ENCODE results near the gene RAMACL.

DNA sequence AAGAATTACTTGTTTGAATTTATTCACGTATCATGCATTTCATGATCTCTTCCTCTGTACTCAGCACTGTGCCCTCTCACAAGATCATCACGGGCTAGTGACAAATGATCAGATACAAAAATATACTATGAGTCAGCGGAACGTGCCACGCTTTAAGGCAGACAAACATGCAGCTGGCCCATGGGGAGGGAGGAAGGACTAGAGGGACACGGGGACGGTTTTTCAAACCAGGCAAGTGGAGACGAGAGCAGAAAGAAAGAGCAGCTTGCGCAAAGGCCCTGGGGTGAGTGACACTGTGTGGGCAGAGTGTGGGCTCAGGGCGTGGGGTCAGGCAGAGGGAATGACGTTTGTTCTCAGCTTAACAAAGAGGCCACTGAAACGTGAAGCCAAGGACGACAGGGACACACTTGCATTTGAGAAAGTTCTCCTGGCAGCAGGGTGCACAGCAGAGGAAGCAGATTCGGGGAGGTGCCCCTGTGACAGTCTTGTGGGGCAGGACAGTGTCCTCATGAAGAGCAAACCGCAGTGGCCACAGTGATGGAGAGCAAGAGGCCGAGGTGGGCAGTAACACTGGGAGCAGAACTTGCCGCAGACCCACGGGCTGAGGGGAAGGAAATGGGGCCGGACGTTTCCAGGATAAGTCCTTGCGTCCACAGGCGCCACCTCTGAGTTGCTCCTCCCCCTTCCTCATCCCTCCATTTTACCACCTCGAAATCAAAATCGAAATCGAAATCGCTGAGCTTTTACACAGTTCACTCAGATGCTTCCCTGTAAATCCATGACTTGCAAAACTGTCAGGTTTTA lies 47.5 kb upstream of the RAMACL start:
- TF ChIP-seq RAD21 (IDR thresholded peaks at IDR 0.05; ENCODE audit: low read length) (no peak), POLR2A (IDR thresholded peaks at IDR 0.05; ENCODE audit: low read depth, low read length) (no peak), CEBPB (IDR thresholded peaks at IDR 0.05; ENCODE audit: low read depth, low read length) (peak; percentile 42; the same call in 1 of the 2 replicates), FOS (IDR thresholded peaks at IDR 0.05; ENCODE audit: low read depth, low read length) (0 out of 2 replicates have a peak, but pooled peaks have one; percentile 15), RFX5 (IDR thresholded peaks at IDR 0.05; ENCODE audit: low read depth, low read length) (no peak), MAFK (IDR thresholded peaks at IDR 0.05; ENCODE audit: low read depth, low read length) (peak; percentile 70), BHLHE40 (IDR thresholded peaks at IDR 0.05; ENCODE audit: low read depth, low read length) (peak; percentile 99), USF2 (IDR thresholded peaks at IDR 0.05; ENCODE audit: low read depth, low read length) (no peak), RCOR1 (IDR thresholded peaks at IDR 0.05; ENCODE audit: insufficient replicate concordance, low read length) (peak; percentile 24), SMC3 (IDR thresholded peaks at IDR 0.05; ENCODE audit: low read depth, low read length) (no peak), MXI1 (IDR thresholded peaks at IDR 0.05; ENCODE audit: borderline replicate concordance, low read depth, low read length) (0 out of 2 replicates have a peak, but pooled peaks have one; percentile 11)
- TF ChIP-seq, protein P1, sequence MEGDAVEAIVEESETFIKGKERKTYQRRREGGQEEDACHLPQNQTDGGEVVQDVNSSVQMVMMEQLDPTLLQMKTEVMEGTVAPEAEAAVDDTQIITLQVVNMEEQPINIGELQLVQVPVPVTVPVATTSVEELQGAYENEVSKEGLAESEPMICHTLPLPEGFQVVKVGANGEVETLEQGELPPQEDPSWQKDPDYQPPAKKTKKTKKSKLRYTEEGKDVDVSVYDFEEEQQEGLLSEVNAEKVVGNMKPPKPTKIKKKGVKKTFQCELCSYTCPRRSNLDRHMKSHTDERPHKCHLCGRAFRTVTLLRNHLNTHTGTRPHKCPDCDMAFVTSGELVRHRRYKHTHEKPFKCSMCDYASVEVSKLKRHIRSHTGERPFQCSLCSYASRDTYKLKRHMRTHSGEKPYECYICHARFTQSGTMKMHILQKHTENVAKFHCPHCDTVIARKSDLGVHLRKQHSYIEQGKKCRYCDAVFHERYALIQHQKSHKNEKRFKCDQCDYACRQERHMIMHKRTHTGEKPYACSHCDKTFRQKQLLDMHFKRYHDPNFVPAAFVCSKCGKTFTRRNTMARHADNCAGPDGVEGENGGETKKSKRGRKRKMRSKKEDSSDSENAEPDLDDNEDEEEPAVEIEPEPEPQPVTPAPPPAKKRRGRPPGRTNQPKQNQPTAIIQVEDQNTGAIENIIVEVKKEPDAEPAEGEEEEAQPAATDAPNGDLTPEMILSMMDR (conservative IDR thresholded peaks at IDR 0.05; ENCODE audit: low read depth, low read length) = no peak
- TF ChIP-seq, protein P2, sequence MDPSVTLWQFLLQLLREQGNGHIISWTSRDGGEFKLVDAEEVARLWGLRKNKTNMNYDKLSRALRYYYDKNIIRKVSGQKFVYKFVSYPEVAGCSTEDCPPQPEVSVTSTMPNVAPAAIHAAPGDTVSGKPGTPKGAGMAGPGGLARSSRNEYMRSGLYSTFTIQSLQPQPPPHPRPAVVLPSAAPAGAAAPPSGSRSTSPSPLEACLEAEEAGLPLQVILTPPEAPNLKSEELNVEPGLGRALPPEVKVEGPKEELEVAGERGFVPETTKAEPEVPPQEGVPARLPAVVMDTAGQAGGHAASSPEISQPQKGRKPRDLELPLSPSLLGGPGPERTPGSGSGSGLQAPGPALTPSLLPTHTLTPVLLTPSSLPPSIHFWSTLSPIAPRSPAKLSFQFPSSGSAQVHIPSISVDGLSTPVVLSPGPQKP (IDR thresholded peaks at IDR 0.05; ENCODE audit: borderline replicate concordance, low read depth, low read length) = no peak

Measured in IMR-90 (cell line).